Tibial artery (tissue), 4 donors: ENCODE measurements around the gene SLC13A3.

ENCODE experiments used
- DNase-seq, 2 donors: peaks; one replicate each; pipeline ENCODE4 v3.0.0-alpha.2; 2019
- H3K27ac ChIP-seq, 2 donors: fragments of 200-600 bp; sonication (generic) in 1 of 2; 1 replicate in 1 of 2; 2 replicates in 1 of 2; pipeline ENCODE4 v1.5.1; 2018 to 2019; ENCODE audit warnings: mild to moderate bottlenecking in 1 of 2
- H3K27me3 ChIP-seq, 2 donors: fragments of 200-600 bp; sonication (generic) in 1 of 2; one replicate each; pipeline versions ENCODE4 v1.5.1 to v1.6.0; 2016 to 2019
- H3K36me3 ChIP-seq, 3 donors: fragments of 200-600 bp; sonication (generic) in 2 of 3; one replicate each; pipeline ENCODE4 v1.5.1; 2016 to 2019; ENCODE audit warnings: mild to moderate bottlenecking in 2 of 3
- H3K4me1 ChIP-seq, 4 donors: fragments of 200-600 bp; sonication (generic) in 2 of 4; 1 replicate in 3 of 4; 2 replicates in 1 of 4; pipeline ENCODE4 v1.5.1; 2016 to 2019
- H3K4me3 ChIP-seq, 2 donors: fragments of 200-600 bp; sonication (generic) in 1 of 2; 1 replicate in 1 of 2; 2 replicates in 1 of 2; pipeline ENCODE4 v1.5.1; 2018 to 2019; ENCODE audit warnings: mild to moderate bottlenecking in 2 of 2
- H3K9me3 ChIP-seq, 3 donors: fragments of 200-600 bp; sonication (generic) in 1 of 3; one replicate each; pipeline ENCODE4 v1.5.1; 2016 to 2019
- CTCF ChIP-seq, 2 experiments: fragments of 200-600 bp in 1 of 2; fragments of 450-650 bp in 1 of 2; IDR thresholded peaks; one replicate each; pipeline ENCODE4 v1.5.1; 2017 to 2019; ENCODE audit warnings: antibody characterized with exemption in 2 of 2, mild to moderate bottlenecking in 1 of 2, moderate library complexity in 1 of 2
- intact Hi-C: fragments of 100-400 bp; cut with DNase I; formaldehyde crosslinking; loops from one replicate; pipeline ENCODE4 v1.15.0; 2023; ENCODE audit warnings: low total_unique reads

Gene SLC13A3

GRCh38 chr20:46543959-46544358 is 107.3 kb downstream of the SLC13A3 start:
- H3K4me3 ChIP-seq, result no peak overlapping the region
- H3K27ac ChIP-seq, result no peak overlapping the region
- peaks cover 0 to 42% of the 10 kb centered on the region in 2 donors for H3K27me3 ChIP-seq
- no peaks in the 10 kb centered on the region for H3K4me1 ChIP-seq
- H3K36me3 ChIP-seq, result no peaks in the 10 kb centered on the region
- H3K9me3 ChIP-seq, result no peaks in the 10 kb centered on the region
- no peak for DNase-seq
- intact Hi-C loops, result no loop called here
- TF ChIP-seq CTCF (IDR thresholded peaks at IDR 0.05), result no peak

GRCh38 chr20:46543033-46543432 is 108.2 kb downstream of the SLC13A3 start:
- H3K9me3 ChIP-seq, result no peaks in the 10 kb centered on the region
- no peak for TF ChIP-seq CTCF (IDR thresholded peaks at IDR 0.05)
- peaks cover 0 to 44% of the 10 kb centered on the region in 2 donors for H3K27me3 ChIP-seq
- intact Hi-C loops, result no loop called here
- H3K4me3 ChIP-seq, result no peak overlapping the region
- no peak overlapping the region for H3K27ac ChIP-seq
- no peaks in the 10 kb centered on the region for H3K4me1 ChIP-seq
- no peak for DNase-seq
- no peaks in the 10 kb centered on the region for H3K36me3 ChIP-seq

- Histone ChIP-seq H3K9me3 (no peaks in the 10 kb centered on the region), H3K27me3 (peaks cover 0 to 51% of the 10 kb centered on the region in 2 donors), H3K27ac (no peak overlapping the region), H3K4me3 (no peak overlapping the region), H3K4me1 (no peaks in the 10 kb centered on the region), H3K36me3 (no peaks in the 10 kb centered on the region)
- intact Hi-C loops, result no loop called here
- no peak for DNase-seq
- TF ChIP-seq CTCF (IDR thresholded peaks at IDR 0.05), result no peak
These were observed 109.9 kb downstream of the SLC13A3 start for GRCh38 chr20:46541229-46541935.

- no peak overlapping the region for H3K4me3 ChIP-seq
- no peak for DNase-seq
- H3K9me3 ChIP-seq, result no peaks in the 10 kb centered on the region
- no peak overlapping the region for H3K27ac ChIP-seq
- TF ChIP-seq CTCF (IDR thresholded peaks at IDR 0.05), result no peak
- H3K36me3 ChIP-seq, result no peaks in the 10 kb centered on the region
- intact Hi-C loops, result no loop called here
- peaks cover 0 to 35% of the 10 kb centered on the region in 2 donors for H3K27me3 ChIP-seq
- H3K4me1 ChIP-seq, result no peaks in the 10 kb centered on the region
These were observed 112.1 kb downstream of the SLC13A3 start for GRCh38 chr20:46539113-46539512.

GRCh38 chr20:46530640-46531039 is 120.6 kb downstream of the SLC13A3 start:
- Histone ChIP-seq H3K4me3 (no peak overlapping the region), H3K36me3 (no peaks in the 10 kb centered on the region), H3K27ac (no peak overlapping the region), H3K9me3 (no peaks in the 10 kb centered on the region), H3K27me3 (peaks cover 0 to 21% of the 10 kb centered on the region in 2 donors), H3K4me1 (no peaks in the 10 kb centered on the region)
- DNase-seq, result no peak
- intact Hi-C loops, result no loop called here
- no peak for TF ChIP-seq CTCF (IDR thresholded peaks at IDR 0.05)
